ENCODE data around the gene TPSD1.
"Not testable (repeated sequence)": the region's sequence is repeated elsewhere in the genome, so short reads cannot be mapped to it uniquely, and the experiment has no call there.

Gene TPSD1

DNA sequence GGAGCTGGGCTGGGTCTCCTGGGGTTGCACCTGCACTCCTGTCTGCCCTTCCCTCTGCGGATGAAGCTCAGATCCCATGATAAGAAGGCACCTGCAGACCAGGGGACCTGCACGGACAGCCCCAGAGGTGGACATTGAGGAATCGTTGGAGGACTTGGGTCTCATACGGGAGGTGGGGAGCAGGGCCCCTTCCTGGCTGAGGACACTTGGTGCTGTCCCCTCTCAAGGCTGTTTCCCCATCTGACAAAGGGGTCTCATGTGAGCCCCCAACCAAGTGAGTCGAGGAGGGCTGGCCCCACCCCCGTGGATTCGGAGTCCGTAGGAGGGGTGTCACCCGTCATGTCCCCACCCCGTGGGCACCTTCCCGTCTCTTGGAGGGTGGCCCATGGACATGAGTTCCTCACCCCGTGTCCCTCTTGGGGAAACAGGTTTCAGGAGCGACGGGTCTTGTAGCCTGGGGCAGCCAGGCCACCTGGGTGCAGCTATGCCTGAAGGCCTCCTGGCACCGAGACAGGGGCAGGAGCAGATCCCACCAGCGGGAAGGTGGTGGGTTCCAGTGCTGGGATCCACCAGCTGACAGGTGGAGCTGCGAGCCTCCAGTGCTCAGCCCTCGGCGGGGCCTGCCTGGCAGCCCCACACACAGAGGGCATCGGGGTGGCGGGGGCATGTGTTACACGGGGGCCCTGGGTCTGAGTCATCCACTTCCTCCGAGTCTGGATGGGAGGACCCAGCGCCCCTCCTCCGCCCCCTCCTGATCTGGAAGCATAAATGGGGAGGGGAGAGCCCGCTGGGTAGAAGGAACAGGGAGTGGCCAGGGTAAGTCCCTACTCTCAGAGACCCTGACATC is at the start of gene TPSD1:
TPSD1 (plus strand) TSS at position 794 of the 847 bp plus-strand sequence. CDS start 212 bp downstream, outside the sequence.
- H3K27ac ChIP-seq, H3K4me3 ChIP-seq: not testable (repeated sequence)

DNA sequence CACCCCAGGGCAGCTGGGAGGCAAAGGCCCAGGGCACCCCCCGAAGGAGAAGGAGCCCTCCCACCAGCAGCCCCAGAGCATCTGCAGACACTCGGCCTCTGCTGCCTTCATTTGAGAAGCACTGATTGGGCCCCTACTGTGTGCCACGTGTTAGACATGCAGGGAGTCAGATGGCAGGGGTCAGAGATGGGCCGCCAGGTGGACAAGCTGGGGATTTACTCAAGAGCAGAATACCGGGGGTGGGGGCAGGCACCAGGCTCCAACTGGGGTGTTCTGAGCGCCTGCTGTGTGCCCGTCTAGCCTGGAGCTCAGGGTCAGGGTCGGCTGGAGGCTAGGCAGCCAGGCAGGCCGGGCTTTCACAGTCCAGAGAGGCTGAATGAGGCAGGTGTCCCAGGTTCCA is 49.5 kb upstream of the TPSD1 start:
- no peak overlapping the region for H3K4me3 ChIP-seq
- H3K27ac ChIP-seq = no peak overlapping the region

DNA sequence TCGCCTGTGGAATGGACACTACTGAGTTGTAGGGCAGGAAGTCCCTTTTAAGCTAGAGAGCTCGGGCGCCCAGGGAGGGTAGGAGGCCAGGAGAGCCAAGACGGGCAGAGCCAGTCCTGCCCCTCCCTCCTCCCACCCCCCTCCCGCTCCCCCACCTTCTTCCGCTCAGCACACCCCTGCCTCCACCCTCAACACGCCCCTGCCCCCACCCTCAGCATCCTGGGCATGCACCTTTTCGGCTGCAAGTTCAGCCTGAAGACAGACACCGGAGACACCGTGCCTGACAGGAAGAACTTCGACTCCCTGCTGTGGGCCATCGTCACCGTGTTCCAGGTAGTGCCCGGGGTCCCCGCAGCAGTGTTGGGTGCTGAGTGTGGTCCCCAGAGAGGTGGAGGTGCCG is 49.1 kb upstream of the TPSD1 start:
- Histone ChIP-seq H3K4me3 (no peak overlapping the region), H3K27ac (no peak overlapping the region)

DNA sequence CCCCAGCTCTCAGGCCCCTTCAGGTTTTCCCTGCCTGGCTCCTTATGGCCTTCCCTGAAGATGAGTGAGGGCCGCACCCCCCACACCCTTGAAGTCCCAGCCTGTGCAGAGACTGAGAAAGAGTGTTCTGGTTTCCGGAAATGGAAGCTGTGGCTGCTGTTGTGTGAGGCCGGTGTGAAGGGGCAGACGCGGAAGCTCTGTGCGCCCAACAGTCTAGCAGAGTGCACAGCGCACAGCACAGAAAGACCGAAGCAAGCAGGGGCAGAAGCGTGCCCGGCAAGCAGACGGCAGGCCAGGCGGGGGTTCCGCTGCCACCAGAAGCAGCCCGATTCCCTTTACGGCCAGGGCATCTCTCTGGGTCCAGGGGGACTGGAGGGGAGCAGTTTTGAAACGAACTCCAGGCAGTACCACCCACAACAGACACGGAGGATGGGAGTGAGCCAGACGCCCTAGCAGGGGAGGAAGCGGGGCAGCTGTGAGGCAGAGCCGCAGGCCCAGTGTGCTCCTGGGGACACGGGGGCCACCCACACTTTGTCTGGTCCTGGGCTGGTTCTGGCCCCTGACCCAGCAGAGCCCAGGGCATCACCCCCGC is 47.5 kb upstream of the TPSD1 start:
- no peak overlapping the region for H3K27ac ChIP-seq
- H3K4me3 ChIP-seq = no peak overlapping the region

DNA sequence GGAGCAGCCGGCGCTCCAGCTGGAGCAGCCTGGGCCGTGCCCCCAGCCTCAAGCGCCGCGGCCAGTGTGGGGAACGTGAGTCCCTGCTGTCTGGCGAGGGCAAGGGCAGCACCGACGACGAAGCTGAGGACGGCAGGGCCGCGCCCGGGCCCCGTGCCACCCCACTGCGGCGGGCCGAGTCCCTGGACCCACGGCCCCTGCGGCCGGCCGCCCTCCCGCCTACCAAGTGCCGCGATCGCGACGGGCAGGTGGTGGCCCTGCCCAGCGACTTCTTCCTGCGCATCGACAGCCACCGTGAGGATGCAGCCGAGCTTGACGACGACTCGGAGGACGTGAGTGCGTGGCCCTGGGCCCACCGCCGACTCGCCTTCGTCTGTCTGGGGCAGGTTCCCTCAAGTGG is 46.8 kb upstream of the TPSD1 start:
- Histone ChIP-seq H3K27ac (no peak overlapping the region), H3K4me3 (no peak overlapping the region)

DNA sequence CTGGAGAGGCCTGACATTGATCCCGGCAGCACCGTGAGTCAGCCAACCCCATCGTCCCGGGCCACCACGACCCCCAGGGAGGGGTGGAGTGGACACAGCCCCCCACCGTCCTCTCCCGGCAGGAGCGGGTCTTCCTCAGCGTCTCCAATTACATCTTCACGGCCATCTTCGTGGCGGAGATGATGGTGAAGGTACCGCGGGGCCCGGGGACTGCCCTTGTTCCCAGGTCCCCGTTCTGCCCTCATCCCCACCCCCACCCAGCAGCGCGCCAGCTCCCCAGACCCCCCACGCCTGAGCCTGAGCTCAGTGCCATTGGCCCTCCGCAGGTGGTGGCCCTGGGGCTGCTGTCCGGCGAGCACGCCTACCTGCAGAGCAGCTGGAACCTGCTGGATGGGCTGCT is 45.4 kb upstream of the TPSD1 start:
- no peak overlapping the region for H3K4me3 ChIP-seq
- no peak overlapping the region for H3K27ac ChIP-seq

DNA sequence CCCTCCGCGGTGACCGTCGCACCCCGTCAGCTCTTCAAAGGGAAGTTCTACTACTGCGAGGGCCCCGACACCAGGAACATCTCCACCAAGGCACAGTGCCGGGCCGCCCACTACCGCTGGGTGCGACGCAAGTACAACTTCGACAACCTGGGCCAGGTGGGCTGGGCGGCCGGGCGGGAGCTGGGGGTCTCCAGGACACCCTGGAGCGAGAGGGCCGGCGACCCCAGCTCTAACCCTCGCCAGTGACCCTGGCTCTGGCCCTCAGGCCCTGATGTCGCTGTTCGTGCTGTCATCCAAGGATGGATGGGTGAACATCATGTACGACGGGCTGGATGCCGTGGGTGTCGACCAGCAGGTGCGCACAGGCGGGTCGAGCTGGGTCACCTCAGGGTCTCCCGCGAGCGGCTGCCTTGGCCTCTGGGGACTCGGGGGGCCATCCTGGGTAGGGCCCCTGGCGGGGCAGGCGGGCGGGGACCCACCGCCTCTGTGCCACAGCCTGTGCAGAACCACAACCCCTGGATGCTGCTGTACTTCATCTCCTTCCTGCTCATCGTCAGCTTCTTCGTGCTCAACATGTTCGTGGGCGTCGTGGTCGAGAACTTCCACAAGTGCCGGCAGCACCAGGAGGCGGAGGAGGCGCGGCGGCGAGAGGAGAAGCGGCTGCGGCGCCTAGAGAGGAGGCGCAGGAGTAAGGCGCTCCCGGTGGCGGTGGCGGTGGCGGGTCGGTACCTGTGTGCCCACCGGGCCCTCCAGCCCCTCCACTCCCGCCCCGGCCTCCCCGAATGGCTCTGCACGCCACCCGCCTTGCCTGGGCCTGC is 44.2 kb upstream of the TPSD1 start:
- no peak overlapping the region for H3K4me3 ChIP-seq
- no peak overlapping the region for H3K27ac ChIP-seq

DNA sequence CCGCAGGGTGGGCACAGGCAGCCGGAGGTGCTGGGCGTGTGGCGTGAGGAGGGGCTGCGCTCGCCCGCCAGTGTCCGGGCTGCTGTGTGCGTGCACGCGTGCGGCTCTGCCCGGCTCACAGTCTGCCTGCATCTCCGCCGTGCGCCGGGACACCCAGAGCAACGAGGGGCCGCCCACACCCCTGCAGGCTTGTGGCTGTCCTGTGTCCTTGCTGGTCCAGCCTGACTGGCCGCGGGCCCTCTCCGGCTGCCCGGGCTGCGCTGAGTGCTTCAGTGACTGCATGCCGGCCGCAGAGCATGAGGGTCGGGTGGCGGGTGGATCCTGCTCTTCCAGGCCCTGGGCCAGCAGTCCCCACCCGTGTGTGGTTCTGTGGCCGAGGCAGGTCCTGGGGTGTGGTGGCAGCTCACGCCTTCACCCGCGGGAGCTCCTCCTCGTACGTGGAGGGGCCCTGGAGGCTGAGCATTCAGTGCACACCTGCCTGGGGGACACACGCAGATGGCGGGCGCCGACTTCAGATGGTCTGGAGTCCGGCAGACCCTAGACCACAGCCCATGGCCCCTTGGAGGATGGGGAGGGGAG is 43.2 kb upstream of the TPSD1 start:
- Histone ChIP-seq H3K27ac (no peak overlapping the region), H3K4me3 (no peak overlapping the region)

DNA sequence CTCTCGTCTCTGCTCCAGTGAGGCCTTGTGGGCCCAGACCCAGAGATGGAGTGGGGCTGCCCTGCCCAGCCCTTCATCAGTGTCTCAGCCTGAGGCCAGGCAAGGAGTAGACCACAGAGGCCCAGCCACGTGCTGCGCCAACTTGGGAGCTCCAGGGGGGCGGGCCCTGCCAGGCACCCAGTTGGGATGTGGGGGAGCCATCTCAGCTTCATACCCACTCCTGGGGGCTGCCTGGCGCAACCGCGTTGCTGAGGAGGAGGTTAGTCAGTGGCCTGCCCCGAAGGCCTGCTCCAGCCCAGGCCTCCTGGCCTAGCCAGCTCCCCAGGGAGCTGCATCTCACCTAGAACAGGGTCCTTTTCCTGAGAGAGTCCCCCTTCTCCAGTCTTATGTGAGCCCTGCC is 42.6 kb upstream of the TPSD1 start:
- Histone ChIP-seq H3K4me3 (no peak overlapping the region), H3K27ac (no peak overlapping the region)

DNA sequence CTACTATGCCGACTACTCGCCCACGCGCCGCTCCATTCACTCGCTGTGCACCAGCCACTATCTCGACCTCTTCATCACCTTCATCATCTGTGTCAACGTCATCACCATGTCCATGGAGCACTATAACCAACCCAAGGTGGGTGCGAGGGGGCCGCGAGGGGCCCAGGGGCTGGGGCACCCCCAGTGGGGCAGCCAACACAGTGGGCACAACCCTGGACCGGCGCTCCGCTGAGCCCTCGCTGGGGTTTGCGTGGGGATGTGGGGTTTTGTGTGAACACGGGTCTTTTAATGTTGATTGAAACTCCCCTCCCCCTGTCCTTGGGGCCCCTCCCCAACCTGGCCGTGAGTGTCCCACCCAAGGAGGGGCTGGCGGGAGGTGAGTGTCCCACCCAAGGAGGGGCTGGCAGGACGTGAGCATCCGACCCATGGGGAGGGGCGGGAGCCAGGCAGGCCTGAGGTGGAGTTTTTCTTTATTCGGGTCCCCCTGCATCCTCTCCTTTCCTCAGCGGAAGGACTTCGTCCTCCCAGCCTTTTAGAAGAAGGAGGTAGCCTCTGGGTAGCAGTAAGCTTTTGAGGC is 42.0 kb upstream of the TPSD1 start:
- no peak overlapping the region for H3K4me3 ChIP-seq
- H3K27ac ChIP-seq = no peak overlapping the region

DNA sequence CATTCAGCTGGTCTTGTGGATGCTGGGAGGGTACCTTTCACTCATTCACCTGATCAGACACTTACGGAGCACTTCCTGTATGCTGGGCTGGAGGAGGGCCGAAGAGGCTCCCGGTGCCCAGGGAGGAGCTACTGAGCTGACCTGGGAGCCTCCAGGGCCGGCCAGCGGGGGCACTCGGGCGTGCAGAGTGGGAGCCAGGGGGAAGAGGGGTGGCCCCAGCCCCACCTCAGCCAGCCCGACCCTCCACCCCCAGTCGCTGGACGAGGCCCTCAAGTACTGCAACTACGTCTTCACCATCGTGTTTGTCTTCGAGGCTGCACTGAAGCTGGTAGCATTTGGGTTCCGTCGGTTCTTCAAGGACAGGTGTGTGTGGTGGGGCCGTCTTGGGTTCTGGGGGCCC is 41.1 kb upstream of the TPSD1 start:
- Histone ChIP-seq H3K4me3 (no peak overlapping the region), H3K27ac (no peak overlapping the region)

DNA sequence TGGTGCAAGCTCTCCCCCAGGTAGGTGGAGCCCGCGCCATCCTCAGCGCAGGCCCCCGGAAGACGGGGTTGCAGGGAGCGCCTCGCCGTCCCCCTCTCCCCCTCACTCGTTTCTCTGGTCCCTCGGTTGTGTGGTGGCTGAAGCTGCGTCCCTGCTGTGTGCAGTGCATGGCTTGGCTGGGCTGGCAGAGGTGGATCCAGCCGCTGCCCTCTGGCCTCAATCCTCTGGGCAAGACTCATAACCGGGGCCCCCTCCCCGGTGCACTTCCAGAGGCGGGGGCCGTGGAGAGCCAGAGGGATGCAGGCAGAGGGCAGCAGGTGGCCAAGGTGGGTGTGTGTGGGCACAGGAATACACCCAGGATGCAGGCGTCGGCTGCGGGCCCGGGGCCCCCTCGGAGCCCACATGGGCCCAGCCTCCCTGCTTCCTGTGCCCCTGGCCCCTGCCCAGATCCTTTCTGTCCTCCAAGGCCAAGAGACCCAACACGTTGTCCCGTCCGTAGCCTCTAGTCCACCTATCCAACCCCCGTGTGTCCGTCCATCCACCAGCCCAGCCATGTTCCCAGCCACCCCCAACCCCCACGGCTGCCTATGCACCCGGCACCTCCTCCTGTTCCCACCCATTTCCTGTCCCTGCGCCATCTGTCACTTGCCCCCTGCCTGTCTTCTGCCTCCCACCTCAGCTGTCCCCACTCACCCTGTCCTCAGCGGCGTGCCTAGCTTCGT is 40.1 kb upstream of the TPSD1 start:
- Histone ChIP-seq H3K27ac (no peak overlapping the region), H3K4me3 (no peak overlapping the region)

DNA sequence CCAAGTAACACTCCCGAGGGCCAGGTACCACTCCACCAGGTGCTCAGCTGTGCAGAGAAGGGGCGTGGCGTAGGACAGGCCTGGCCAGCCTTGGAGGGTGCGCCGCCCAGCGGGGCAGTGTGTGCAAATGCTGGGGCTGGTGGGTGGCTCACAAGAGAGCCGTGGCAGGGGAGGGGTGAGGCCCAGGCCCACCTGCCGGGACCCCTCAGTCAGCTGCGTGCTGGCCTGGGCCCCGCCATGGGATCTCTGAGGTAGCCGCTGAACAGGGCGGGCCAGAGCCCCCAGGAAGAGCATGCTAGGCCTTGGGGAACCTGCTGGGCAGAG is 39.6 kb upstream of the TPSD1 start:
- no peak overlapping the region for H3K27ac ChIP-seq
- no peak overlapping the region for H3K4me3 ChIP-seq

DNA sequence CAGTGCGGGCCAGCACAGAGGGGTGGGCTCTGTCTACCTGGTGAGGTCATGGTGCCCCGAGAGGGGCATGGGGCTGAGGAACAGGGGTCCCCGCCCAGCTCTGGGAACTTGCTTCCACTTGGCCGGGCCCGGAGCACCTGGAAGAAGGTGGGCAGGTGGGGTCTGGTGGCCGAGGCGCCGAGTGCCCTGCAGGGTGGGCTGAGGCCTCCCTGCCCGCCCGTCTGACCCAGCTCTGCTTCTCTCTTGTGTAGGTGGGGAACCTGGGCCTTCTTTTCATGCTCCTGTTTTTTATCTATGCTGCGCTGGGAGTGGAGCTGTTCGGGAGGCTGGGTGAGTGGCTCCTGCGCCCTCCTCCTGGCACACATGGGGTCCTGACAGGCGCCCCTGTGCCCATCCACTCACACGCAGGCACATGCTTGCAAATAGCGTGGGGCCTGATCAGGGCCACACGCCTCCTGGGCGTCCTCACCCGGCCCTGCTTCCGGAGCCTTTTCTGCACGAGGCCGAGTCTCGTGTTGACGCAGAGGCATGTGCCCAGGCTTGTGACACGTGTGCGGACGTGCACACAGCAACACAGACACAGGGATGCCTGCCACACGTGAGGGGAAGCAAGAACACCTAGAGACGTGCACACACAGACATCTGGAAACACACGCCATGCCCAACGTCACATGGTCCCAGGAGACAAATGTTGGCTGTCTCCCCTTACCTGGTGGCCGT is 39.0 kb upstream of the TPSD1 start:
- H3K27ac ChIP-seq = no peak overlapping the region

DNA sequence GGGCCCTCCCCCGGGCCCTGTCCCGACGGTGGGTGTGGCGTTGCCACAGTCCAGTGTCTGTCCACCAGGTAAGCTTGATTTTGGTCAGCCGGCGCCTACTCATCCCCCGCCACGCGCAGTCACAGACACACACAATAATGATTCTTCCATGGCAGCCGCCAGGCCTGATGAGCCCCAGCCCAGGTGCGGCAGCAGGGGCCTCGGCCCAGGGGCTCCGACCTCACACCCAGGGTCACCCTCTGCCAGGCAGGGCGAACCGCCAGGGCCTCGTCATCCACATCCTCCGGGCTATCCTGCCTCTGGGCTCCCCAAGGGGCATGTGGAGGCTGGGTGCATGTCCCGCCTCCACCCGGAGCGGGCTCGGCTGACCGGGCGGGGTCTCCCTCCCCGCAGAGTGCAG is 38.3 kb upstream of the TPSD1 start:
- Histone ChIP-seq H3K4me3 (no peak overlapping the region), H3K27ac (no peak overlapping the region)

More for the DNA sequence above, 39.0 kb upstream of the TPSD1 start:
- no peak overlapping the region for H3K4me3 ChIP-seq

DNA sequence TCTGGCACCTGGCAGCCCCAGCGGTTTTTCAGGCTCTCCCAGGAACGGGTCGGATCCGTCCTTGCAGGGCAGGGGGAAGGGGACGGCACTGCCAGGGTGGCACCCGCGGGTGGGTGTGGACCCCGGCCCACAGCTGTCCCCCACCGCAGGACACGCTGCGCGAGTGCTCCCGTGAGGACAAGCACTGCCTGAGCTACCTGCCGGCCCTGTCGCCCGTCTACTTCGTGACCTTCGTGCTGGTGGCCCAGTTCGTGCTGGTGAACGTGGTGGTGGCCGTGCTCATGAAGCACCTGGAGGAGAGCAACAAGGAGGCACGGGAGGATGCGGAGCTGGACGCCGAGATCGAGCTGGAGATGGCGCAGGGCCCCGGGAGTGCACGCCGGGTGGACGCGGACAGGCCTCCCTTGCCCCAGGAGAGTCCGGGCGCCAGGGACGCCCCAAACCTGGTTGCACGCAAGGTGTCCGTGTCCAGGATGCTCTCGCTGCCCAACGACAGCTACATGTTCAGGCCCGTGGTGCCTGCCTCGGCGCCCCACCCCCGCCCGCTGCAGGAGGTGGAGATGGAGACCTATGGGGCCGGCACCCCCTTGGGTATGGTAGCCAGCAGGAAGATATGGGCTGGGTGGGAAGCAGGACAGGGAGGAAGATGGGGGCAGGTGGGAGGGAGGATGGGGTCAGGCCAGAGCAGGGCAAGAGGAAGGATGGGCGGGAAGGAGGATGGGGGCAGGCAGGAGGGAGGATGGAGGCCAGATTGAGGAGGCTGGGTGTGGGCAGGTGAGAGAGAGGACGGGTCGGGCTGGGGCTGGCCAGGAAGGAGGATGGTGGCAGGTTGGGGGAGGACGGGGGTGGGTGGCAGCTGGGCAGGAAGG is 37.6 kb upstream of the TPSD1 start:
- Histone ChIP-seq H3K4me3 (no peak overlapping the region), H3K27ac (no peak overlapping the region)

DNA sequence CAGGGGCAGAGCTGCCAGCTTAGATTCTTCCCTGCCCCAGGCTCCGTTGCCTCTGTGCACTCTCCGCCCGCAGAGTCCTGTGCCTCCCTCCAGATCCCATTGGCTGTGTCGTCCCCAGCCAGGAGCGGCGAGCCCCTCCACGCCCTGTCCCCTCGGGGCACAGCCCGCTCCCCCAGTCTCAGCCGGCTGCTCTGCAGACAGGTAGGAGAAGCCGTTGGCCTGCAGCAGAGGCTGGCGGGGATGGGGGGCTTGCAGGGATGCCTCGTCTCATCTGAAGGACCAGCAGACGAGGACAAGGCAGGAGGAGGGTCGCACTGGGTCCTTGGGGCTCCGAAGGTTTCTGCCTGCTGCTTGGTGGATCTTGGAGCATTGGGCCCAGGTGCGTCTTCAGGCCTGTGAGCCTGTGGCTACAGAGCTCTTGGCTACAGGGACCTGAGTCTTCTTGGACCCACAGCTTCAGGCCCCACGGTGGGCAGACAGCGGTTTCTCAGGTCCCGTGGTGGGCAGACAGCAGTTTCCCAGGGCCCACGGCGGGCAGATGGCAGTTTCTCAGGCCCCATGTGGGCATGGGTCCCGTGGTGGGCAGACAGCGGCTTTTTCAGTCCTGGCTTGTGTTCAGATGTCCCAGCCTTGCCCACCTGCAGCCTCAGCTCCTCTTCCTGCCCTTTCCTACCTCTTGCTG is 36.8 kb upstream of the TPSD1 start:
- Histone ChIP-seq H3K27ac (no peak overlapping the region), H3K4me3 (no peak overlapping the region)

Measured in skin epidermis (tissue), 12 donors.